Measurements from ENCODE around the gene MARK4. TPM values are rescaled to one million over a fixed set of nuclear protein-coding genes. Genes with fewer than 3 reads are reported as not detected.

The MARK4 gene
- total and polyA plus RNA-seq, 12 donors = 5.6 to 53.3 (median 26.6) TPM

DNA sequence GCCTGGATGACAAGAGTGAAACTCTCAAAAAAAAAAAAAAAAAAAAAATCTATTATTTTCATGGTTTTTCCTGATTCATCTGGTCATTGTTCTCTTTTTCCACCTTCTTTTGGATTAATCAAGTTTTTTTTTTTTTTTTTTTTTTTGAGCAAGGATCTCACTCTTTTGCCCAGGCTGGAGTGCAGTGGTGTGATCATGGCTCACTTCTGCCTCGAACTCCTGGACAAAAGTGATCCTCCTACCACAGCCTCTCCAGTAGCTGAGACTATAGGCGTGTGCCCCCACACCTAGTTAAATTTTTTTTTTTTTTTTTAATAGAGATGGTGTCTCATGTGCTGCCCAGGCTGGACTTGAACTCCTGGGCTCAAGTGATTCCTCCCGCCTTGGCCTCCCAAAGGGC, 44.7 kb upstream of the MARK4 start:
- TF ChIP-seq, protein P1, sequence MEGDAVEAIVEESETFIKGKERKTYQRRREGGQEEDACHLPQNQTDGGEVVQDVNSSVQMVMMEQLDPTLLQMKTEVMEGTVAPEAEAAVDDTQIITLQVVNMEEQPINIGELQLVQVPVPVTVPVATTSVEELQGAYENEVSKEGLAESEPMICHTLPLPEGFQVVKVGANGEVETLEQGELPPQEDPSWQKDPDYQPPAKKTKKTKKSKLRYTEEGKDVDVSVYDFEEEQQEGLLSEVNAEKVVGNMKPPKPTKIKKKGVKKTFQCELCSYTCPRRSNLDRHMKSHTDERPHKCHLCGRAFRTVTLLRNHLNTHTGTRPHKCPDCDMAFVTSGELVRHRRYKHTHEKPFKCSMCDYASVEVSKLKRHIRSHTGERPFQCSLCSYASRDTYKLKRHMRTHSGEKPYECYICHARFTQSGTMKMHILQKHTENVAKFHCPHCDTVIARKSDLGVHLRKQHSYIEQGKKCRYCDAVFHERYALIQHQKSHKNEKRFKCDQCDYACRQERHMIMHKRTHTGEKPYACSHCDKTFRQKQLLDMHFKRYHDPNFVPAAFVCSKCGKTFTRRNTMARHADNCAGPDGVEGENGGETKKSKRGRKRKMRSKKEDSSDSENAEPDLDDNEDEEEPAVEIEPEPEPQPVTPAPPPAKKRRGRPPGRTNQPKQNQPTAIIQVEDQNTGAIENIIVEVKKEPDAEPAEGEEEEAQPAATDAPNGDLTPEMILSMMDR (IDR thresholded peaks at IDR 0.05) = no peak
- no peak for TF ChIP-seq POLR2A (IDR thresholded peaks at IDR 0.05)
- H3K4me1 ChIP-seq (replicated peaks in 1 of 2) = peaks cover under 1 to 1% of the 10 kb centered on the region in 2 donors
- no peak overlapping the region for H3K27ac ChIP-seq
- H3K36me3 ChIP-seq (replicated peaks in 1 of 2) = no peaks in the 10 kb centered on the region
- 81 to 87% (median 86%) methylated on average over 3 of the region's 3 CpGs for WGBS, 4 donors
- no peaks in the 10 kb centered on the region for H3K27me3 ChIP-seq
- intact Hi-C loops (cut with DNase I) = loop anchor here in 1 of 2 donors (10.0 kb wide), 1 partner anchor 128 kb away; no protein-coding TSS in a partner anchor
- H3K9me3 ChIP-seq (replicated peaks in 1 of 3) = no peaks in the 10 kb centered on the region
- H3K4me3 ChIP-seq = no peak overlapping the region
- DNase-seq = no peak

DNA sequence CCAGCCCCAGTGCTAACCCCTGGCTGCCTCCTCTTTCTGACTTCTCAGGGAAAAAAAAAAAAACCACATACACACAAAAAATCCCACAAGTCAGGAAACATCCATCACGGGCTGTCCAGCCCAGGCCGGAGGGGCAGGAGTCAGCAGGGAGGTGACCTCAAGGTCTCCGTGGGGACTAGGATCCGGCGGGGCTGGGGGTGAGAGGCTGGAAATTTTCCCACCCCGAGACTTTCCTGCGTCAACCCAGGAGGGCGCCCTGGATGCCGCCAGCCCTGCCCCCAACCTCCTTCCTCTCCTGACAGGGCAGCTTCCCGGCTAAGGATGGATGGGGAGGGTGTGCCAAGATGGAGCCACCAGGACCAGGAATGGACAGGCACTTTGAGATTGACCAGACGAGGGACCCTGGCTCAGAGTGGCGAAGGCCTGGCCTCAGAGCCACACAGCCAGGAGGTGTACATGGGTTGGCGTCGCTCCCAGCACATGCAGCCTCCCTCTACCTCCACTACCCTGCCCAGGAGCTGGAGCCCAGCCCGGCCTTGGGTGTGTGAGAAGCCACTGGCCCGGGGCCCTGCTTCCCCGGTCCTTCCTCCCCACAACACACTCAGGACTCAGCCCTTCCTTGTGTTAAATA, 39.2 kb upstream of the MARK4 start:
- no peak overlapping the region for H3K4me3 ChIP-seq
- WGBS, 4 donors = 3 to 11% (median 9%) methylated on average over 11 to 17 of the region's 17 CpGs
- peak overlapping the region in 2 of 5 donors; percentile 52 to 74 for H3K27ac ChIP-seq
- intact Hi-C loops (cut with DNase I) = no loop called here
- TF ChIP-seq, protein P1 (IDR thresholded peaks at IDR 0.05) = no peak
- TF ChIP-seq POLR2A (IDR thresholded peaks at IDR 0.05) = no peak
- H3K27me3 ChIP-seq = peaks cover 4% of the 10 kb centered on the region
- H3K4me1 ChIP-seq (replicated peaks in 1 of 2) = peaks cover 7 to 26% of the 10 kb centered on the region in 2 donors
- no peaks in the 10 kb centered on the region for H3K9me3 ChIP-seq (replicated peaks in 1 of 3)
- H3K36me3 ChIP-seq (replicated peaks in 1 of 2) = no peaks in the 10 kb centered on the region
- peak; percentile 74 to 89 (median 82) for DNase-seq

GRCh38 chr19:45213031-45213430, 38.0 kb upstream of the MARK4 start:
- Histone ChIP-seq H3K27me3 (peaks cover 9% of the 10 kb centered on the region), H3K27ac (peak overlapping the region in 2 of 5 donors; percentile 52 to 74), H3K36me3 (replicated peaks in 1 of 2) (no peaks in the 10 kb centered on the region), H3K4me1 (replicated peaks in 1 of 2) (peaks cover 7 to 26% of the 10 kb centered on the region in 2 donors), H3K9me3 (replicated peaks in 1 of 3) (no peaks in the 10 kb centered on the region), H3K4me3 (no peak overlapping the region)
- intact Hi-C loops (cut with DNase I) = no loop called here
- no peak for TF ChIP-seq POLR2A (IDR thresholded peaks at IDR 0.05)
- TF ChIP-seq, protein P1 (IDR thresholded peaks at IDR 0.05) = no peak
- DNase-seq = no peak
- 64 to 75% (median 72%) methylated on average over 16 to 23 of the region's 23 CpGs for WGBS, 4 donors

GRCh38 chr19:45215391-45216191, 35.5 kb upstream of the MARK4 start:
- H3K27ac ChIP-seq = peak overlapping the region in 3 of 5 donors; percentile 19 to 84 (median 31)
- intact Hi-C loops (cut with DNase I) = no loop called here
- peaks cover 9% of the 10 kb centered on the region for H3K27me3 ChIP-seq
- no peaks in the 10 kb centered on the region for H3K9me3 ChIP-seq (replicated peaks in 1 of 3)
- TF ChIP-seq POLR2A (IDR thresholded peaks at IDR 0.05) = no peak
- TF ChIP-seq, protein P1 (IDR thresholded peaks at IDR 0.05) = peak in 1 of 6 experiments; percentile 23
- H3K4me1 ChIP-seq (replicated peaks in 1 of 2) = peaks cover 7 to 26% of the 10 kb centered on the region in 2 donors
- no peak overlapping the region for H3K4me3 ChIP-seq
- H3K36me3 ChIP-seq (replicated peaks in 1 of 2) = no peaks in the 10 kb centered on the region
- DNase-seq = peak; percentile 26 to 72 (median 53)
- 6 to 21% (median 13%) methylated on average over 6 to 34 of the region's 35 CpGs for whole genome bisulfite sequencing, 4 donors

Data from adrenal gland (tissue), 12 donors.